ENCODE results near the gene MRPL30.
"Not testable (repeated sequence)": the region's sequence is repeated elsewhere in the genome, so short reads cannot be mapped to it uniquely, and the experiment has no call there.

MRPL30 gene

GRCh38 chr2:99180755-99181623 lies at the start of gene MRPL30, which contains the start of gene MITD1:
Gene MRPL30 (plus strand): TSS chr2:99181184. CDS start chr2:99186204, 5,020 bp downstream.
Gene MITD1 (minus strand): TSS chr2:99181058. CDS start chr2:99180981, 77 bp downstream.
- peak; percentile 79 for DNase-seq (ENCODE audit: low read depth)

GRCh38 chr2:99135044-99135556 lies 45.9 kb upstream of the MRPL30 start:
- not testable (repeated sequence) for DNase-seq (ENCODE audit: low read depth)

GRCh38 chr2:99139003-99139402 lies 42.0 kb upstream of the MRPL30 start:
- DNase-seq (ENCODE audit: low read depth), result no peak

- DNase-seq (ENCODE audit: low read depth), result no peak
Observed at GRCh38 chr2:99140056-99140859, 40.7 kb upstream of the MRPL30 start.

GRCh38 chr2:99140860-99141109 lies 40.2 kb upstream of the MRPL30 start:
- no peak for DNase-seq (ENCODE audit: low read depth)

GRCh38 chr2:99141110-99142108 lies 39.6 kb upstream of the MRPL30 start, which contains the start of gene C2orf15:
Gene C2orf15 (plus strand): TSS chr2:99141707. CDS start chr2:99150559, 8,852 bp downstream.
- DNase-seq (ENCODE audit: low read depth), result peak; percentile 95

GRCh38 chr2:99150706-99151105 lies 30.3 kb upstream of the MRPL30 start:
- DNase-seq (ENCODE audit: low read depth), result no peak

GRCh38 chr2:99152199-99152895 lies 28.6 kb upstream of the MRPL30 start:
- no peak for DNase-seq (ENCODE audit: low read depth)

GRCh38 chr2:99153921-99154604 lies 26.9 kb upstream of the MRPL30 start:
- DNase-seq (ENCODE audit: low read depth), result no peak

GRCh38 chr2:99154643-99155536 lies 26.1 kb upstream of the MRPL30 start, which contains the start of the genes LIPT1 and TSGA10:
Gene LIPT1 (plus strand): TSS chr2:99154967. CDS start chr2:99161958, 6,991 bp downstream.
Gene TSGA10 (minus strand): TSS chr2:99154942. CDS start chr2:99109439, 45,503 bp downstream.
- DNase-seq (ENCODE audit: low read depth), result peak; percentile 85

GRCh38 chr2:99156891-99157290 lies 24.1 kb upstream of the MRPL30 start:
- DNase-seq (ENCODE audit: low read depth), result no peak

GRCh38 chr2:99158599-99158998 lies 22.4 kb upstream of the MRPL30 start:
- DNase-seq (ENCODE audit: low read depth), result no peak

- no peak for DNase-seq (ENCODE audit: low read depth)
Observed at GRCh38 chr2:99159594-99159993, 21.4 kb upstream of the MRPL30 start.

GRCh38 chr2:99166218-99166617 lies 14.8 kb upstream of the MRPL30 start:
- DNase-seq (ENCODE audit: low read depth), result no peak

- no peak for DNase-seq (ENCODE audit: low read depth)
Observed at GRCh38 chr2:99169534-99169933, 11.4 kb upstream of the MRPL30 start.

GRCh38 chr2:99171377-99172140 lies 9.4 kb upstream of the MRPL30 start:
- DNase-seq (ENCODE audit: low read depth), result no peak

GRCh38 chr2:99181624-99182000 lies 628 bp downstream of the MRPL30 start:
- DNase-seq (ENCODE audit: low read depth), result no peak

GRCh38 chr2:99183025-99183424 lies 2.0 kb downstream of the MRPL30 start:
- DNase-seq (ENCODE audit: low read depth), result no peak
